ENCODE measurements around the gene SLU7. TPM values are rescaled to one million over a fixed set of nuclear protein-coding genes. Genes with fewer than 3 reads are reported as not detected.

SLU7 gene
- total RNA-seq, 2 experiments from 2014 or later = 99.9 to 106 TPM

DNA sequence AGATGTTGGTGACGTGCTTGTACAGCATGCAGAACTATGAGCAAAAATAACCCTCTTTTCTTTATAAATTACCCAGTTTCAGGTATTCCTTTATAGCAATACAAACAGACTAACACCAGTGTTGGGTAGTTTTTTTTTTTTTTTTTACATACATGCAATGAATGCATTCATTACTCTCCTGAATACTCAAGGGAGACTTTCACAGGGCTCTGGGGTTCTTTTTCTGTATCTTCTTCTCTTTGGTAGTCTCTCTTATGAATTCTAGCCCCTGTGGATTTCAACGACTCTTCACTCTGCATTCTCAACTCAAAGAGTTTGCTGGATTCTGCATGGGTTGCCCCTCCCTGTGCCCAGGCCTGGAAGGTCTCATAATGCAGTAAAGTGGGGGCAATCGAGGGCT, 30.6 kb upstream of the SLU7 start:
- ATAC-seq (ENCODE audit: poor library complexity) = no peak
- CTCF ChIA-PET = interaction anchor here (1.9 kb wide), 1 partner anchor 11 kb away, joined by 10 read pairs; no protein-coding TSS in a partner anchor
- Histone ChIP-seq H3K4me3 (ENCODE audit: low read length) (no peak overlapping the region), H3K9me3 (ENCODE audit: control insufficient read depth in 1 of 2, insufficient read depth in 1 of 2, low read length in 2 of 2) (no peaks in the 10 kb centered on the region), H3K27ac (ENCODE audit: low read depth in 1 of 2, low read length in 2 of 2) (no peak overlapping the region), H3K4me1 (ENCODE audit: insufficient read depth, low read length) (no peaks in the 10 kb centered on the region), H3K27me3 (ENCODE audit: control insufficient read depth in 1 of 2, insufficient read depth in 2 of 2, low read length in 2 of 2) (no peaks in the 10 kb centered on the region), H3K36me3 (ENCODE audit: insufficient read depth, low read length) (no peaks in the 10 kb centered on the region)
- no peak overlapping the region for H3K4me3 Mint-ChIP-seq
- POLR2A ChIA-PET = no interaction called here
- no peak overlapping the region for H3K27ac Mint-ChIP-seq
- DNase-seq = no peak
- intact Hi-C loops (cut with DNase I, micrococcal nuclease) = no loop called here
- TF ChIP-seq, protein P1, sequence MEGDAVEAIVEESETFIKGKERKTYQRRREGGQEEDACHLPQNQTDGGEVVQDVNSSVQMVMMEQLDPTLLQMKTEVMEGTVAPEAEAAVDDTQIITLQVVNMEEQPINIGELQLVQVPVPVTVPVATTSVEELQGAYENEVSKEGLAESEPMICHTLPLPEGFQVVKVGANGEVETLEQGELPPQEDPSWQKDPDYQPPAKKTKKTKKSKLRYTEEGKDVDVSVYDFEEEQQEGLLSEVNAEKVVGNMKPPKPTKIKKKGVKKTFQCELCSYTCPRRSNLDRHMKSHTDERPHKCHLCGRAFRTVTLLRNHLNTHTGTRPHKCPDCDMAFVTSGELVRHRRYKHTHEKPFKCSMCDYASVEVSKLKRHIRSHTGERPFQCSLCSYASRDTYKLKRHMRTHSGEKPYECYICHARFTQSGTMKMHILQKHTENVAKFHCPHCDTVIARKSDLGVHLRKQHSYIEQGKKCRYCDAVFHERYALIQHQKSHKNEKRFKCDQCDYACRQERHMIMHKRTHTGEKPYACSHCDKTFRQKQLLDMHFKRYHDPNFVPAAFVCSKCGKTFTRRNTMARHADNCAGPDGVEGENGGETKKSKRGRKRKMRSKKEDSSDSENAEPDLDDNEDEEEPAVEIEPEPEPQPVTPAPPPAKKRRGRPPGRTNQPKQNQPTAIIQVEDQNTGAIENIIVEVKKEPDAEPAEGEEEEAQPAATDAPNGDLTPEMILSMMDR (IDR thresholded peaks at IDR 0.05) = no peak
- peaks cover 2% of the 10 kb centered on the region for H3K9me3 Mint-ChIP-seq
- no peaks in the 10 kb centered on the region for H3K4me1 Mint-ChIP-seq (ENCODE audit: low read depth)
- no peaks in the 10 kb centered on the region for H3K36me3 Mint-ChIP-seq (ENCODE audit: low read depth)
- H3K27me3 Mint-ChIP-seq = no peaks in the 10 kb centered on the region

DNA sequence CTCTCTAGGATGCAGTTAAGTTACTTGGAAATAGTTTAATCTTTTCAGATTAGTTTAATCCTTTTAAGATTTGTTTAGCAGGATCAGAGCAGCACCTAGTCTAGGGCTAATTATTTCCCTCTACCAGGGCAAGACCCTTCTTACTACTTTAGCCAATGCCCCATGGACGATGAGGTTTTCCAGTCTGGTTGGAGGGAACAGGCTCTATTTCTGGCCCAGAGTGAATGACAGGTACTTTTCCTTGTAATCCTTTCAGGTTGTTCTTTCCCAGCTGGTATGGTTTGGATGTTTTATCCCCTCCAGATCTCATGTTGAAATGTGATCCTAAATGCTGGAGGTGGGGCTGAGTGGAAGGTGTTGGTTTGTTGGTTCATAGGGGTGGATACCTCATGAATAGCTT, 30.0 kb upstream of the SLU7 start:
- H3K27ac ChIP-seq (ENCODE audit: low read depth in 1 of 2, low read length in 2 of 2) = no peak overlapping the region
- no peak overlapping the region for H3K4me3 ChIP-seq (ENCODE audit: low read length)
- DNase-seq (no peak), ATAC-seq (ENCODE audit: poor library complexity) (no peak)
- Mint-ChIP-seq H3K4me3 (no peak overlapping the region), H3K27me3 (no peaks in the 10 kb centered on the region), H3K36me3 (ENCODE audit: low read depth) (no peaks in the 10 kb centered on the region), H3K27ac (no peak overlapping the region), H3K9me3 (peaks cover 2% of the 10 kb centered on the region), H3K4me1 (ENCODE audit: low read depth) (no peaks in the 10 kb centered on the region)
- no peaks in the 10 kb centered on the region for H3K27me3 ChIP-seq (ENCODE audit: control insufficient read depth in 1 of 2, insufficient read depth in 2 of 2, low read length in 2 of 2)
- ChIA-PET POLR2A (no interaction called here), CTCF (interaction anchor here (1.9 kb wide), 1 partner anchor 10 kb away, joined by 10 read pairs; no protein-coding TSS in a partner anchor)
- no peaks in the 10 kb centered on the region for H3K36me3 ChIP-seq (ENCODE audit: insufficient read depth, low read length)
- no peaks in the 10 kb centered on the region for H3K4me1 ChIP-seq (ENCODE audit: insufficient read depth, low read length)
- intact Hi-C loops (cut with DNase I, micrococcal nuclease) = no loop called here
- no peaks in the 10 kb centered on the region for H3K9me3 ChIP-seq (ENCODE audit: control insufficient read depth in 1 of 2, insufficient read depth in 1 of 2, low read length in 2 of 2)
- TF ChIP-seq, protein P1 (IDR thresholded peaks at IDR 0.05) = no peak

DNA sequence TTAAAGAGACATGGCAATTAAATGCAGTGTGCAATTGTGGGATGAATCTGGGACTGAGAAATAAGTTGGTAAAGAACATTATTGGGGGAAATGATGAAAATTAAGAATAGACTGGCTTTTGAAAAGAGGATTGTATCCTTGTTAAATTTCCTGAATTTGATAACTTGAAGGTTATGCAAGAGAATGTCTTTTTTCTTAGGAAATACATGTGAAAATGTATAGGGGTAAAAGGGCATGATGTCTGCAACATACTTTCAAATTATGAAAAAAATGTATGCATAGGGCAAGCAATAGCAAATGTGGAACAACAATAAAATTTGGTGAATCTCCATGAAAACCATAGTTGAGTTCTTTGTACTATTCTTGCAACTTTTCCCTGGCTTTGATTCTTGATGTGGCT, 26.9 kb upstream of the SLU7 start:
- DNase-seq (no peak), ATAC-seq (ENCODE audit: poor library complexity) (no peak)
- Mint-ChIP-seq H3K36me3 (ENCODE audit: low read depth) (no peaks in the 10 kb centered on the region), H3K27ac (no peak overlapping the region), H3K4me1 (ENCODE audit: low read depth) (no peaks in the 10 kb centered on the region), H3K4me3 (no peak overlapping the region), H3K27me3 (no peaks in the 10 kb centered on the region), H3K9me3 (peaks cover 2% of the 10 kb centered on the region)
- POLR2A ChIA-PET = no interaction called here
- no peaks in the 10 kb centered on the region for H3K27me3 ChIP-seq (ENCODE audit: control insufficient read depth in 1 of 2, insufficient read depth in 2 of 2, low read length in 2 of 2)
- H3K4me3 ChIP-seq (ENCODE audit: low read length) = no peak overlapping the region
- H3K9me3 ChIP-seq (ENCODE audit: control insufficient read depth in 1 of 2, insufficient read depth in 1 of 2, low read length in 2 of 2) = no peaks in the 10 kb centered on the region
- H3K27ac ChIP-seq (ENCODE audit: low read depth in 1 of 2, low read length in 2 of 2) = no peak overlapping the region
- TF ChIP-seq, protein P1 (IDR thresholded peaks at IDR 0.05) = no peak
- no peaks in the 10 kb centered on the region for H3K36me3 ChIP-seq (ENCODE audit: insufficient read depth, low read length)
- intact Hi-C loops (cut with DNase I, micrococcal nuclease) = no loop called here
- CTCF ChIA-PET = no interaction called here
- H3K4me1 ChIP-seq (ENCODE audit: insufficient read depth, low read length) = peaks cover 9% of the 10 kb centered on the region

Data from CD4-positive, alpha-beta T cell (primary cell).